Tibial nerve (tissue), 4 donors: ENCODE results near the gene SLC25A28.

Experiments used
- EP300 ChIP-seq, 2 donors: sonication (generic); formaldehyde crosslinking; IDR thresholded peaks; one replicate each; pipeline ENCODE4 v1.6.1; 2017; ENCODE audit warnings: antibody characterized with exemption in 2 of 2, mild to moderate bottlenecking in 1 of 2
- TF ChIP-seq, protein P1 (sequence below), 5 experiments: fragments of 200-600 bp in 3 of 5; fragments of 450-650 bp in 2 of 5; sonication (generic) in 3 of 5; IDR thresholded peaks; one replicate each; pipeline ENCODE4 v1.5.1; 2016 to 2019; ENCODE audit warnings: antibody characterized with exemption in 5 of 5, mild to moderate bottlenecking in 3 of 5, moderate library complexity in 2 of 5

DNA sequence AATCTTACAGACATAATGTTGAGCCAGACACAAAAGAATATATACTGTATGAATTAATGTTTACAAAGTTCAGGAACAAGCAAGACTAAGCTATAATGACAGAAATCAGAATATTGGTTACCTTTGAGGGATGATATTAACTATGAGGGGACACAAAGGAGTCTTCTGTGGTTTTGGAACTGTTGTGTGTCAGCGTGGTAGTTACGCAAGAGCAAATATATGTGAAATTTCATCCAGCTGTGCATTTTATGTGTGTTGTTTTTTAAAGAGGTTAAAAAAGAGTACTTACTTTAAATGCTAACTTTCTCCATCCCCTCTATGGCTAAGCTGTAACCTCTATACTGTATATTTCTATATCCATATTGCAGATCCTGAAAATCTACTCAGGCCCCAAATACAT is 14.9 kb downstream of the SLC25A28 start:
- TF ChIP-seq, protein P1, sequence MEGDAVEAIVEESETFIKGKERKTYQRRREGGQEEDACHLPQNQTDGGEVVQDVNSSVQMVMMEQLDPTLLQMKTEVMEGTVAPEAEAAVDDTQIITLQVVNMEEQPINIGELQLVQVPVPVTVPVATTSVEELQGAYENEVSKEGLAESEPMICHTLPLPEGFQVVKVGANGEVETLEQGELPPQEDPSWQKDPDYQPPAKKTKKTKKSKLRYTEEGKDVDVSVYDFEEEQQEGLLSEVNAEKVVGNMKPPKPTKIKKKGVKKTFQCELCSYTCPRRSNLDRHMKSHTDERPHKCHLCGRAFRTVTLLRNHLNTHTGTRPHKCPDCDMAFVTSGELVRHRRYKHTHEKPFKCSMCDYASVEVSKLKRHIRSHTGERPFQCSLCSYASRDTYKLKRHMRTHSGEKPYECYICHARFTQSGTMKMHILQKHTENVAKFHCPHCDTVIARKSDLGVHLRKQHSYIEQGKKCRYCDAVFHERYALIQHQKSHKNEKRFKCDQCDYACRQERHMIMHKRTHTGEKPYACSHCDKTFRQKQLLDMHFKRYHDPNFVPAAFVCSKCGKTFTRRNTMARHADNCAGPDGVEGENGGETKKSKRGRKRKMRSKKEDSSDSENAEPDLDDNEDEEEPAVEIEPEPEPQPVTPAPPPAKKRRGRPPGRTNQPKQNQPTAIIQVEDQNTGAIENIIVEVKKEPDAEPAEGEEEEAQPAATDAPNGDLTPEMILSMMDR (IDR thresholded peaks at IDR 0.05), result no peak
- TF ChIP-seq EP300 (IDR thresholded peaks at IDR 0.05), result no peak
